OCI-LY1 (cell line): ENCODE data around the gene GRK4.
A peak's percentile ranks its signal among the peaks of the same experiment; 100 is the strongest.
"Not testable (repeated sequence)": the region's sequence is repeated elsewhere in the genome, so short reads cannot be mapped to it uniquely, and the experiment has no call there.

ENCODE experiments used
- H2AFZ ChIP-seq: fragments of 200-600 bp; sonication (generic), shearing (Covaris generic); 2 replicates; pipeline ENCODE4 v1.6.0; 2014; ENCODE audit warnings: antibody characterized with exemption, mild to moderate bottlenecking, low read length
- H3F3A ChIP-seq: fragments of 200-600 bp; sonication (generic), shearing (Covaris generic); 2 replicates; pipeline ENCODE4 v1.6.0; 2014; ENCODE audit warnings: mild to moderate bottlenecking, antibody characterized with exemption, low read length, moderate library complexity; ENCODE audit not compliant: insufficient read depth
- H3K27ac ChIP-seq: fragments of 200-600 bp; sonication (generic); 2 replicates; pipeline ENCODE4 v1.5.1; 2014; ENCODE audit warnings: low read length, mixed run types, mild to moderate bottlenecking, low read depth; ENCODE audit not compliant: poor library complexity, severe bottlenecking
- H3K27me3 ChIP-seq: fragments of 200-600 bp; sonication (generic); 2 replicates; pipeline ENCODE4 v1.6.0; 2014; ENCODE audit warnings: antibody characterized with exemption, mild to moderate bottlenecking, low read length, moderate library complexity; ENCODE audit not compliant: insufficient read depth
- H3K36me3 ChIP-seq: fragments of 200-600 bp; sonication (generic); 2 replicates; pipeline ENCODE4 v1.6.1; 2014; ENCODE audit warnings: mild to moderate bottlenecking, antibody characterized with exemption, low read length, moderate library complexity, mixed read lengths; ENCODE audit not compliant: insufficient read depth
- H3K4me1 ChIP-seq: fragments of 200-600 bp; sonication (generic); 2 replicates; pipeline ENCODE4 v1.5.1; 2014; ENCODE audit warnings: mild to moderate bottlenecking, low read length, moderate library complexity; ENCODE audit not compliant: insufficient read depth, severe bottlenecking
- H3K4me2 ChIP-seq: fragments of 200-600 bp; sonication (generic), shearing (Covaris generic); 2 replicates; pipeline ENCODE4 v1.6.1; 2014; ENCODE audit warnings: low read length
- H3K4me3 ChIP-seq: fragments of 200-600 bp; sonication (generic); 2 replicates; pipeline ENCODE4 v1.5.1; 2014; ENCODE audit warnings: low read length, low read depth, mild to moderate bottlenecking, mixed read lengths; ENCODE audit not compliant: poor library complexity, severe bottlenecking
- H3K79me2 ChIP-seq: fragments of 200-600 bp; shearing (Covaris generic); 2 replicates; pipeline ENCODE4 v1.6.1; 2016; ENCODE audit warnings: mixed run types, low read length, mixed read lengths; ENCODE audit not compliant: insufficient read depth
- H3K9ac ChIP-seq: fragments of 200-600 bp; sonication (generic), shearing (Covaris generic); 2 replicates; pipeline ENCODE4 v1.6.1; 2014; ENCODE audit warnings: mild to moderate bottlenecking, low read length, mixed read lengths
- H3K9me2 ChIP-seq: fragments of 200-600 bp; sonication (generic), shearing (Covaris generic); 2 replicates; pipeline ENCODE4 v1.6.1; 2014; ENCODE audit warnings: low read depth, mild to moderate bottlenecking, low read length, mixed read lengths
- H3K9me3 ChIP-seq: fragments of 200-600 bp; shearing (Covaris generic); 2 replicates; pipeline ENCODE4 v1.6.1; 2014; ENCODE audit warnings: low read length, mixed read lengths
- H4K20me1 ChIP-seq: fragments of 200-600 bp; sonication (generic), shearing (Covaris generic); 2 replicates; pipeline ENCODE4 v1.6.0; 2016; ENCODE audit warnings: mild to moderate bottlenecking, low read length; ENCODE audit not compliant: insufficient read depth
- CTCF ChIP-seq: fragments of 200-600 bp; sonication (generic), shearing (Covaris generic); IDR thresholded peaks from 2 replicates; pipeline ENCODE4 v1.5.1; 2017; ENCODE audit warnings: mild to moderate bottlenecking, antibody characterized with exemption, low read length, moderate library complexity, mixed read lengths
- EZH2 ChIP-seq: fragments of 200-600 bp; sonication (generic), shearing (Covaris generic); IDR thresholded peaks from 2 replicates; pipeline ENCODE4 v1.8.0; 2017; ENCODE audit warnings: borderline replicate concordance, mixed run types, mild to moderate bottlenecking, antibody characterized with exemption, low read length, moderate library complexity, mixed read lengths

The GRK4 gene

GRCh38 chr4:2954358-2955185 lies 8.8 kb upstream of the GRK4 start:
- H3K4me2 ChIP-seq = no peak overlapping the region
- H3K4me3 ChIP-seq = no peak overlapping the region
- H3K79me2 ChIP-seq = peaks cover 4% of the 10 kb centered on the region; the same call in 1 of the 2 replicates
- no peak overlapping the region for H2AFZ ChIP-seq
- peaks cover 78% of the 10 kb centered on the region for H3K36me3 ChIP-seq
- no peaks in the 10 kb centered on the region for H3K9me3 ChIP-seq
- H3K4me1 ChIP-seq = no peaks in the 10 kb centered on the region
- H3F3A ChIP-seq = peaks cover 8% of the 10 kb centered on the region; the same call in 1 of the 2 replicates
- no peak overlapping the region for H3K9ac ChIP-seq
- H3K27me3 ChIP-seq = no peaks in the 10 kb centered on the region
- H4K20me1 ChIP-seq = no peaks in the 10 kb centered on the region
- TF ChIP-seq CTCF = no peak
- no peak for TF ChIP-seq EZH2
- H3K27ac ChIP-seq = peak overlapping the region; percentile 76
- no peaks in the 10 kb centered on the region for H3K9me2 ChIP-seq

- H3K36me3 ChIP-seq = peaks cover 74% of the 10 kb centered on the region
- H3K27me3 ChIP-seq, H3K79me2 ChIP-seq, H3K9me3 ChIP-seq, H3K4me3 ChIP-seq, H3K9ac ChIP-seq, H3K4me1 ChIP-seq, H3K27ac ChIP-seq, H2AFZ ChIP-seq, H4K20me1 ChIP-seq, H3K4me2 ChIP-seq, H3F3A ChIP-seq, H3K9me2 ChIP-seq: not testable (repeated sequence)
- TF ChIP-seq CTCF = peak; percentile 82
Observed at GRCh38 chr4:2955186-2956044, 8.0 kb upstream of the GRK4 start.

- Histone ChIP-seq H3K79me2 (peaks cover 18% of the 10 kb centered on the region), H3K4me3 (no peak overlapping the region), H3K27ac (no peak overlapping the region), H3K9me3 (no peaks in the 10 kb centered on the region), H3K9ac (no peak overlapping the region), H3K36me3 (peaks cover 51% of the 10 kb centered on the region), H3K27me3 (no peaks in the 10 kb centered on the region), H3K4me2 (no peak overlapping the region), H3F3A (peaks cover 8% of the 10 kb centered on the region; the same call in 1 of the 2 replicates), H2AFZ (no peak overlapping the region), H4K20me1 (no peaks in the 10 kb centered on the region), H3K4me1 (peaks cover 9% of the 10 kb centered on the region), H3K9me2 (no peaks in the 10 kb centered on the region)
- no peak for TF ChIP-seq EZH2
- no peak for TF ChIP-seq CTCF
Observed at GRCh38 chr4:2958446-2958845, 4.9 kb upstream of the GRK4 start.

- not testable (repeated sequence) for H3K9me3 ChIP-seq, H3K4me2 ChIP-seq, H3F3A ChIP-seq, H3K4me3 ChIP-seq, H3K27ac ChIP-seq, H3K9ac ChIP-seq, H3K9me2 ChIP-seq, H3K27me3 ChIP-seq, H2AFZ ChIP-seq, H4K20me1 ChIP-seq
- H3K4me1 ChIP-seq = peaks cover 14% of the 10 kb centered on the region
- H3K79me2 ChIP-seq = peaks cover 18% of the 10 kb centered on the region
- H3K36me3 ChIP-seq = peaks cover 38% of the 10 kb centered on the region
Observed at GRCh38 chr4:2960450-2960849, 2.9 kb upstream of the GRK4 start.
